Transverse colon (tissue), 4 donors: ENCODE data around the gene AOPEP. TPM values are rescaled to one million over a fixed set of nuclear protein-coding genes. Genes with fewer than 3 reads are reported as not detected.

Experiments
- DNase-seq: peaks from one replicate; pipeline ENCODE4 v3.0.0-alpha.2; 2019
- H3K27ac ChIP-seq, 4 donors: fragments of 200-600 bp; sonication (generic); 2 replicates each; pipeline ENCODE4 v1.5.1; 2016 to 2018; ENCODE audit warnings: inconsistent platforms in 4 of 4
- H3K27me3 ChIP-seq: fragments of 200-600 bp; sonication (generic); 2 replicates; pipeline ENCODE4 v1.5.1; 2017; ENCODE audit warnings: inconsistent platforms
- H3K36me3 ChIP-seq, 4 donors: fragments of 200-600 bp; sonication (generic); 2 replicates each; pipeline ENCODE4 v1.5.1; 2017 to 2019; ENCODE audit warnings: inconsistent platforms in 4 of 4
- H3K4me1 ChIP-seq, 4 donors: fragments of 200-600 bp; sonication (generic); 2 replicates each; pipeline ENCODE4 v1.5.1; 2017 to 2020; ENCODE audit warnings: inconsistent platforms in 4 of 4
- H3K4me3 ChIP-seq, 4 donors: fragments of 200-600 bp; sonication (generic); 1 replicate in 1 of 4; 2 replicates in 3 of 4; pipeline versions ENCODE4 v1.5.1 to v1.6.1; 2017 to 2019; ENCODE audit warnings: inconsistent platforms in 4 of 4
- H3K9me3 ChIP-seq, 2 donors: fragments of 200-600 bp; sonication (generic); 2 replicates each; pipeline ENCODE4 v1.5.1; 2017 to 2019; ENCODE audit warnings: inconsistent platforms in 2 of 2
- CTCF ChIP-seq, 5 experiments: fragments of 200-600 bp in 3 of 5; fragments of 450-650 bp in 2 of 5; sonication (generic) in 3 of 5; IDR thresholded peaks; 1 replicate in 2 of 5; 2 replicates in 3 of 5; pipeline ENCODE4 v1.5.1; 2016 to 2017; ENCODE audit warnings: antibody characterized with exemption in 5 of 5, inconsistent platforms in 3 of 5, mild to moderate bottlenecking in 2 of 5, moderate library complexity in 1 of 5
- EP300 ChIP-seq: sonication (generic); formaldehyde crosslinking; IDR thresholded peaks from one replicate; pipeline ENCODE4 v1.6.1; 2017; ENCODE audit warnings: antibody characterized with exemption, low read depth
- POLR2A ChIP-seq: fragments of 450-650 bp; IDR thresholded peaks from one replicate; pipeline ENCODE4 v1.6.1; 2016; ENCODE audit warnings: antibody characterized with exemption, mild to moderate bottlenecking, moderate library complexity
- POLR2AphosphoS5 ChIP-seq, 3 donors: sonication (generic); formaldehyde crosslinking; IDR thresholded peaks; one replicate each; pipeline ENCODE4 v1.6.1; 2016; ENCODE audit warnings: antibody characterized with exemption in 3 of 3
- WGBS, 2 donors: methylation state at CpG; one replicate each; pipeline ENCODE4 v1.1.5; 2018; ENCODE audit warnings: low coverage in 1 of 2; 5-methylcytosine and 5-hydroxymethylcytosine counted together
- in situ Hi-C, 4 donors: fragments of 200-750 bp; cut with MboI; loops; one replicate each; pipeline versions ENCODE4 v1.15.0 to v1.15.1; 2017; ENCODE audit warnings: low sequenced_read_pairs in 3 of 4, low pct_ligation_motif_present in 1 of 4, low pct_unique_long_range_greater_than_20kb in 1 of 4
- intact Hi-C: fragments of 100-400 bp; cut with DNase I; formaldehyde crosslinking; loops from one replicate; pipeline ENCODE4 v1.15.1; 2023; ENCODE audit warnings: low total_unique reads
- total RNA-seq, 4 donors: library from RNA; depleted of rRNA; stranded (reverse); fragments of >200 nt; gene quantifications; one replicate each; pipeline ENCODE4 v1.1.0, GENCODE V29; 2016

AOPEP gene
- total RNA-seq, 4 donors from 2014 or later = 53.0 to 129 (median 92.7) TPM

DNA sequence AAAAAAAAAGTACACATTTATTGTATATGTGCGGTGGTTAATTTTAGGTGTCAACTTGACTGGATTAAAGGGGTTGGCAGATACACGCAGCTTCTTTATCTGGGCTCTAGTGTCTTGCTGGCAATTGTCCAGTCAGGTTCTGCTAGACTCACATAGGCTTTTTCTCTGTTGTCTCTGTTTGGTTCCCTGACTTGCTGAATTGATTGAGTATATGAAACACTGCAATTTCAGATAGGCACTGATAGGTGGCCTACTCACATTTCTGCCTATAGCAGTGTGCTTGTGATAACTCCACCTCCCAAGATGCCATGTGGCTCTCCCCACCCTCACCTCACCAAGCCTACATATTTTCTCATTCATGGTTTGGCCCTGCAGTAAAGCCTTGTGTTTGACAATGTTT, 52.5 kb downstream of the AOPEP start:
- intact Hi-C loops = no loop called here
- WGBS, 2 donors = 88 to 100% methylated on average over 2 of the region's 2 CpGs

DNA sequence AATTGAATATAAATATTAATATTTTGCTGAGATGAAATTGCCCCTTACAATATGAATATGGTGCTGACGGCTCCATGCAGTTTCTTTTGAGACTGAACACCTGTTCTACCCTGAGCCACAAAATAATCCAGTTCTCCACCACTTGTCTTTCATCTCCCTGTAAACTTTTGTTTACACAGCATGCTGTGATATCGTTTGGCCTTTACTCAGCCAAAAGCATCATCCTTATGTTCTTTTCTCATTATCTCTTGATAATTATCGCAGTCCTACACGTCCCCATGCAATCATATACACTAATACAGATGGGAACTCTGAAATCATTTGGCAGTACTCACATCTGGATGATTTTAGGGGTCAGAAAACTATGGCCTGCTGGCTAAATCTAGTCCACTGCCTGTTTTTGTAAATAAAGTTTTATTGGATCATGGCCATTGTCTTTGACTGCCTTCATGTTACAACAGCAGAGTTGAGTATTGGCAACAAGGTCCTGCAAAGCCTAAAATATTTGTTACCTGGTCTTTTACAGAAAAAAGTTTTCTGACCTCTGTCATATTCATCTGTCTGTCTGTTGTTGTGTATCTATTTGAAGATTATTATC, 53.3 kb downstream of the AOPEP start:
- Histone ChIP-seq H3K4me3 (no peak overlapping the region), H3K27ac (no peak overlapping the region), H3K27me3 (no peaks in the 10 kb centered on the region), H3K36me3 (no peaks in the 10 kb centered on the region), H3K4me1 (peaks cover 0 to 7% (median 0%) of the 10 kb centered on the region in 4 donors), H3K9me3 (no peaks in the 10 kb centered on the region)
- no peak for TF ChIP-seq CTCF (IDR thresholded peaks at IDR 0.05)
- no peak for TF ChIP-seq POLR2AphosphoS5 (IDR thresholded peaks at IDR 0.05)
- no peak for TF ChIP-seq POLR2A
- TF ChIP-seq EP300 = no peak
- no peak for DNase-seq
- intact Hi-C loops (loop anchor here (5.0 kb wide), 1 partner anchor 348 kb away; no protein-coding TSS in a partner anchor), in situ Hi-C loops (loop anchor here (10.0 to 25.0 kb wide), 3 partner anchors 333 to 355 kb away; no protein-coding TSS in a partner anchor)
- 63 to 75% methylated on average over 4 of the region's 4 CpGs for WGBS, 2 donors

More for the DNA sequence above, 52.5 kb downstream of the AOPEP start:
- H3K36me3 ChIP-seq = no peaks in the 10 kb centered on the region
- DNase-seq = no peak
- in situ Hi-C loops = loop anchor here in 1 of 4 donors (25.0 kb wide), 1 partner anchor 333 kb away; no protein-coding TSS in a partner anchor
- no peak for TF ChIP-seq CTCF (IDR thresholded peaks at IDR 0.05)
- TF ChIP-seq POLR2AphosphoS5 (IDR thresholded peaks at IDR 0.05) = no peak
- no peak for TF ChIP-seq POLR2A
- TF ChIP-seq EP300 = no peak
- no peaks in the 10 kb centered on the region for H3K9me3 ChIP-seq
- H3K27me3 ChIP-seq = no peaks in the 10 kb centered on the region
- H3K4me1 ChIP-seq = peaks cover 0 to 7% (median 0%) of the 10 kb centered on the region in 4 donors
- H3K4me3 ChIP-seq = no peak overlapping the region
- H3K27ac ChIP-seq = no peak overlapping the region

- H3K27ac ChIP-seq = no peak overlapping the region
- WGBS, 2 donors = 65 to 79% methylated on average over 5 of the region's 5 CpGs
These were observed 54.0 kb downstream of the AOPEP start for GRCh38 chr9:94780516-94780950.

More at GRCh38 chr9:94780516-94780950, 54.0 kb downstream of the AOPEP start:
- in situ Hi-C loops (loop anchor here (10.0 to 25.0 kb wide), 3 partner anchors 332 to 354 kb away; no protein-coding TSS in a partner anchor), intact Hi-C loops (loop anchor here (5.0 kb wide), 1 partner anchor 347 kb away; no protein-coding TSS in a partner anchor)
- Histone ChIP-seq H3K36me3 (no peaks in the 10 kb centered on the region), H3K27me3 (no peaks in the 10 kb centered on the region), H3K4me3 (no peak overlapping the region), H3K4me1 (peaks cover 0 to 7% (median 0%) of the 10 kb centered on the region in 4 donors), H3K9me3 (no peaks in the 10 kb centered on the region)
- no peak for DNase-seq
- TF ChIP-seq POLR2AphosphoS5 (IDR thresholded peaks at IDR 0.05) (no peak), CTCF (IDR thresholded peaks at IDR 0.05) (no peak), EP300 (no peak), POLR2A (no peak)
